Mesothelial cell of epicardium (in vitro differentiated cells): ENCODE data around the gene GPX5. TPM values are rescaled to one million over a fixed set of nuclear protein-coding genes. Genes with fewer than 3 reads are reported as not detected.

Source experiments
- DNase-seq, 2 experiments: peaks; one replicate each; pipeline ENCODE4 v3.0.0; 2021; ENCODE audit warnings: low spot score in 2 of 2; ENCODE audit not compliant: unreplicated experiment in 2 of 2
- H3K27ac Mint-ChIP-seq: 2 replicates; pipeline ENCODE4 v1.8.0; 2021; ENCODE audit warnings: mixed read lengths
- H3K27me3 Mint-ChIP-seq: 2 replicates; pipeline ENCODE4 v1.8.0; 2021; ENCODE audit warnings: low read depth, mixed read lengths
- H3K36me3 Mint-ChIP-seq: 2 replicates; pipeline ENCODE4 v1.8.0; 2021; ENCODE audit warnings: mixed read lengths
- H3K4me1 Mint-ChIP-seq: 2 replicates; pipeline ENCODE4 v1.8.0; 2021; ENCODE audit warnings: mixed read lengths
- H3K4me3 Mint-ChIP-seq: 2 replicates; pipeline ENCODE4 v1.8.0; 2021; ENCODE audit warnings: mild to moderate bottlenecking, moderate library complexity, mixed read lengths
- H3K9me3 Mint-ChIP-seq: 2 replicates; pipeline ENCODE4 v1.8.0; 2021; ENCODE audit warnings: mixed read lengths
- CTCF ChIP-seq: fragments of 200-600 bp; sonication (generic); IDR thresholded peaks from one replicate; pipeline ENCODE4 v1.5.0; 2021; ENCODE audit warnings: antibody characterized with exemption; ENCODE audit not compliant: unreplicated experiment
- total RNA-seq: library from RNA; stranded (reverse); gene quantifications from 3 replicates; pipeline ENCODE4 v1.2.1, GENCODE V29; 2021

GPX5 gene
- total RNA-seq = not detected in 3 replicates

- no peak for DNase-seq
- H3K4me1 Mint-ChIP-seq = peaks cover 28% of the 10 kb centered on the region
- H3K27ac Mint-ChIP-seq = no peak within 1 kb of the TSS
- no peak for TF ChIP-seq CTCF
- no peak within 1 kb of the TSS for H3K4me3 Mint-ChIP-seq
- H3K36me3 Mint-ChIP-seq = no peaks in the 10 kb centered on the region
- no peaks in the 10 kb centered on the region for H3K9me3 Mint-ChIP-seq
- H3K27me3 Mint-ChIP-seq = peaks cover 19% of the 10 kb centered on the region
Observed at GRCh38 chr6:28525496-28526039, at the start of gene GPX5. GPX5 (plus strand) TSS chr6:28525881; CDS start chr6:28526014, 133 bp downstream.

GRCh38 chr6:28478518-28478917 is 47.2 kb upstream of the GPX5 start:
- no peak for TF ChIP-seq CTCF
- H3K4me3 Mint-ChIP-seq = no peak overlapping the region

GRCh38 chr6:28480253-28480932 is 45.3 kb upstream of the GPX5 start:
- no peak overlapping the region for H3K4me3 Mint-ChIP-seq
- H3K4me1 Mint-ChIP-seq = no peaks in the 10 kb centered on the region
- peaks cover 4% of the 10 kb centered on the region for H3K9me3 Mint-ChIP-seq
- peaks cover 3% of the 10 kb centered on the region for H3K36me3 Mint-ChIP-seq
- no peak for TF ChIP-seq CTCF
- H3K27me3 Mint-ChIP-seq = peaks cover 70% of the 10 kb centered on the region
- no peak for DNase-seq
- no peak overlapping the region for H3K27ac Mint-ChIP-seq

More at GRCh38 chr6:28478518-28478917, 47.2 kb upstream of the GPX5 start:
- Mint-ChIP-seq H3K27me3 (peaks cover 77% of the 10 kb centered on the region), H3K27ac (no peak overlapping the region), H3K9me3 (no peaks in the 10 kb centered on the region), H3K36me3 (no peaks in the 10 kb centered on the region), H3K4me1 (peaks cover 5% of the 10 kb centered on the region)
- DNase-seq = no peak

- peaks cover 4% of the 10 kb centered on the region for H3K36me3 Mint-ChIP-seq
- H3K27me3 Mint-ChIP-seq = peaks cover 30% of the 10 kb centered on the region
- no peak for DNase-seq
- H3K9me3 Mint-ChIP-seq = peaks cover 5% of the 10 kb centered on the region
- H3K27ac Mint-ChIP-seq = no peak overlapping the region
- no peak for TF ChIP-seq CTCF
- peaks cover 7% of the 10 kb centered on the region for H3K4me1 Mint-ChIP-seq
- no peak overlapping the region for H3K4me3 Mint-ChIP-seq
Observed at GRCh38 chr6:28485482-28485881, 40.2 kb upstream of the GPX5 start.

GRCh38 chr6:28486533-28486932 is 39.1 kb upstream of the GPX5 start:
- Mint-ChIP-seq H3K4me3 (no peak overlapping the region), H3K27ac (no peak overlapping the region), H3K36me3 (peaks cover 4% of the 10 kb centered on the region), H3K9me3 (peaks cover 5% of the 10 kb centered on the region), H3K4me1 (peaks cover 14% of the 10 kb centered on the region), H3K27me3 (peaks cover 19% of the 10 kb centered on the region)
- no peak for TF ChIP-seq CTCF
- DNase-seq = no peak
